GM23248 (cell line): ENCODE data around the gene KLHL3. TPM values are rescaled to one million over a fixed set of nuclear protein-coding genes. Genes with fewer than 3 reads are reported as not detected.

ENCODE experiments used
- DNase-seq: peaks from one replicate; pipeline ENCODE4 v3.0.0-alpha.2; 2015
- H2AFZ ChIP-seq: fragments of 200-600 bp; sonication (generic); 2 replicates; pipeline ENCODE4 v1.6.1; 2016; ENCODE audit warnings: antibody characterized with exemption
- H3F3A ChIP-seq: fragments of 200-600 bp; sonication (generic); 2 replicates; pipeline ENCODE4 v1.6.1; 2016; ENCODE audit warnings: mild to moderate bottlenecking, antibody characterized with exemption, mixed run types; ENCODE audit not compliant: insufficient read depth
- H3K27ac ChIP-seq: fragments of 200-600 bp; sonication (generic); 2 replicates; pipeline ENCODE4 v1.5.1; 2016; ENCODE audit warnings: mild to moderate bottlenecking
- H3K27me3 ChIP-seq: fragments of 200-600 bp; sonication (generic); replicated peaks from 2 replicates; pipeline ENCODE4 v1.6.1; 2016; ENCODE audit warnings: mild to moderate bottlenecking; ENCODE audit not compliant: insufficient read depth
- H3K36me3 ChIP-seq: fragments of 200-600 bp; sonication (generic); 2 replicates; pipeline ENCODE4 v1.6.1; 2016; ENCODE audit warnings: low read depth, mild to moderate bottlenecking
- H3K4me1 ChIP-seq: fragments of 200-600 bp; sonication (generic); 2 replicates; pipeline ENCODE4 v1.6.1; 2016; ENCODE audit warnings: mild to moderate bottlenecking; ENCODE audit not compliant: insufficient read depth
- H3K4me2 ChIP-seq: fragments of 200-600 bp; sonication (generic); one replicate; pipeline ENCODE4 v1.6.1; 2016; ENCODE audit warnings: mild to moderate bottlenecking; ENCODE audit not compliant: unreplicated experiment
- H3K4me3 ChIP-seq: fragments of 200-600 bp; sonication (generic); 2 replicates; pipeline ENCODE4 v1.5.1; 2016; ENCODE audit warnings: mild to moderate bottlenecking
- H3K79me2 ChIP-seq: fragments of 200-600 bp; sonication (generic); 2 replicates; pipeline ENCODE4 v1.6.1; 2016; ENCODE audit warnings: mild to moderate bottlenecking; ENCODE audit not compliant: insufficient read depth
- H3K9ac ChIP-seq: fragments of 200-600 bp; sonication (generic); 2 replicates; pipeline ENCODE4 v1.6.1; 2016; ENCODE audit warnings: mild to moderate bottlenecking
- H3K9me2 ChIP-seq: fragments of 200-600 bp; sonication (generic); 2 replicates; pipeline ENCODE4 v1.6.1; 2016; ENCODE audit warnings: mixed run types, mild to moderate bottlenecking, moderate library complexity; ENCODE audit not compliant: insufficient read depth
- H3K9me3 ChIP-seq: fragments of 200-600 bp; sonication (generic); one replicate; pipeline ENCODE4 v1.6.1; 2017; ENCODE audit warnings: low read depth
- H4K20me1 ChIP-seq: fragments of 200-600 bp; sonication (generic); 2 replicates; pipeline ENCODE4 v1.6.0; 2016; ENCODE audit not compliant: insufficient read depth
- EZH2 ChIP-seq: fragments of 200-600 bp; sonication (generic); IDR thresholded peaks from 2 replicates; pipeline ENCODE4 v1.6.1; 2018; ENCODE audit warnings: antibody characterized with exemption, mild to moderate bottlenecking; ENCODE audit not compliant: insufficient read depth, poor library complexity, severe bottlenecking
- EZH2phosphoT487 ChIP-seq: fragments of 200-600 bp; sonication (generic); IDR thresholded peaks from 2 replicates; pipeline ENCODE4 v1.6.1; 2018; ENCODE audit warnings: antibody characterized with exemption, moderate library complexity, mild to moderate bottlenecking, low read depth; ENCODE audit not compliant: insufficient read depth
- WGBS, 2 experiments: methylation state at CpG; one replicate each; pipeline ENCODE4 v1.1.6; 2015 to 2017; ENCODE audit warnings: low lambda C conversion rate in 2 of 2, low coverage in 1 of 2; ENCODE audit errors: missing lambda C conversion rate in 2 of 2; 5-methylcytosine and 5-hydroxymethylcytosine counted together
- in situ Hi-C: fragments of 300-500 bp; cut with MboI; formaldehyde crosslinking; loops from 2 replicates; pipeline ENCODE4 v1.15.0; 2020
- polyA plus RNA-seq: library from polyadenylated mRNA; unstranded; fragments of >200 nt; fragmentation: Nextera tagmentation; extraction: Ambion mirVana; gene quantifications from 2 replicates; pipeline ENCODE4 v1.2.1, GENCODE V29; 2016
- total RNA-seq: library from RNA; depleted of rRNA; stranded (reverse); fragments of >200 nt; shearing (Covaris generic); gene quantifications from 2 replicates; pipeline ENCODE4 v1.2.3, GENCODE V29; 2014

KLHL3 gene
- total and polyA plus RNA-seq, 2 experiments from 2014 or later = 1.1 to 1.3 TPM

- H3K4me1 ChIP-seq = peaks cover 17% of the 10 kb centered on the region
- peaks cover 59% of the 10 kb centered on the region for H3K79me2 ChIP-seq
- no peaks in the 10 kb centered on the region for H3K9me2 ChIP-seq
- H3K9ac ChIP-seq = peak overlapping the region; percentile 98
- peak overlapping the region; percentile 83 for H3K4me3 ChIP-seq
- no peak for TF ChIP-seq EZH2phosphoT487
- TF ChIP-seq EZH2 = no peak
- H3K27ac ChIP-seq = peak overlapping the region; percentile 97
- in situ Hi-C loops = no loop called here
- no peaks in the 10 kb centered on the region for H3K9me3 ChIP-seq
- peaks cover 20% of the 10 kb centered on the region for H3F3A ChIP-seq
- peak overlapping the region; percentile 100 for H3K4me2 ChIP-seq
- no peaks in the 10 kb centered on the region for H3K27me3 ChIP-seq
- WGBS, 2 experiments = 0 to 2% methylated on average over 47 to 56 of the region's 63 CpGs
- DNase-seq = peak; percentile 64
- no peaks in the 10 kb centered on the region for H3K36me3 ChIP-seq
- 0 out of 2 replicates have a peak overlapping the region, but pooled peaks have one; percentile 16 for H2AFZ ChIP-seq
- peaks cover 12% of the 10 kb centered on the region; the same call in 1 of the 2 replicates for H4K20me1 ChIP-seq
Observed at GRCh38 chr5:137752905-137753690, 17.2 kb upstream of the KLHL3 start.

- TF ChIP-seq EZH2 (no peak), EZH2phosphoT487 (no peak)
- Histone ChIP-seq H3F3A (peaks cover 21% of the 10 kb centered on the region), H3K4me2 (peak overlapping the region; percentile 100), H3K36me3 (no peaks in the 10 kb centered on the region), H3K4me3 (peak overlapping the region; percentile 83), H3K27ac (peak overlapping the region; percentile 97), H3K79me2 (peaks cover 59% of the 10 kb centered on the region), H3K9me2 (no peaks in the 10 kb centered on the region), H2AFZ (0 out of 2 replicates have a peak overlapping the region, but pooled peaks have one; percentile 37), H3K27me3 (no peaks in the 10 kb centered on the region), H4K20me1 (peaks cover 12% of the 10 kb centered on the region; the same call in 1 of the 2 replicates), H3K9ac (peak overlapping the region; percentile 98), H3K4me1 (peaks cover 17% of the 10 kb centered on the region), H3K9me3 (no peaks in the 10 kb centered on the region)
- in situ Hi-C loops = no loop called here
- DNase-seq = peak; percentile 87
- WGBS, 2 experiments = 0 to 1% methylated on average over 7 of the region's 7 CpGs
Observed at GRCh38 chr5:137751869-137752491, 16.1 kb upstream of the KLHL3 start.

DNA sequence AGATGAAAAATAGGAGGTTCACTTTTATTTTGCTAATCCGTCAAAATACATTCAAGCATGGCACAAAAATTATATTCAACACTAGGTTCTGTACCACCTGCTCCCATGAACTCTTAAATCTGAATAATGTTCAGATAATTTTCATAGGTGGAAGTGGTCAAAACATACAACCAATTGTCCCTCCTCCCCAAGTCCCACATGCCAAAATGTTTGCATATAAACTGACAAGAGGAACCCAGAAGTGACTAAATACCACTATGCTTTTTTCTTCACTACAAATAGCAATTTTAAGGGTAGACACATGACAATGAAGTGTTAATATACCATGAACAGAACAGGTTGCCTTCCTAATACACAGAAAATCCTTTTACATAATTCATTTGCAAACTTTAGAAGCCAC lies 14.5 kb upstream of the KLHL3 start:
- H3K4me3 ChIP-seq = peak overlapping the region; percentile 83

GRCh38 chr5:137747848-137748247 lies 12.0 kb upstream of the KLHL3 start:
- in situ Hi-C loops = loop anchor here (25.0 kb wide), 2 partner anchors 111 to 411 kb away; no protein-coding TSS in a partner anchor
- WGBS, 2 experiments = 98 to 100% methylated on average over 2 of the region's 2 CpGs
- H4K20me1 ChIP-seq = peaks cover 12% of the 10 kb centered on the region; the same call in 1 of the 2 replicates

More for the DNA sequence above, 14.5 kb upstream of the KLHL3 start:
- peaks cover 17% of the 10 kb centered on the region for H3K4me1 ChIP-seq
- no peak for DNase-seq
- in situ Hi-C loops = no loop called here
- no peaks in the 10 kb centered on the region for H3K9me3 ChIP-seq
- 89 to 93% methylated on average over 1 of the region's 1 CpG for WGBS, 2 experiments
- no peaks in the 10 kb centered on the region for H3K9me2 ChIP-seq
- H3K9ac ChIP-seq = 0 out of 2 replicates have a peak overlapping the region, but pooled peaks have one; percentile 98
- H3K27ac ChIP-seq = no peak overlapping the region
- H3K27me3 ChIP-seq = no peaks in the 10 kb centered on the region
- peaks cover 59% of the 10 kb centered on the region for H3K79me2 ChIP-seq
- peaks cover 25% of the 10 kb centered on the region for H3F3A ChIP-seq
- peak overlapping the region; percentile 100 for H3K4me2 ChIP-seq
- no peaks in the 10 kb centered on the region for H3K36me3 ChIP-seq
- H4K20me1 ChIP-seq = peaks cover 12% of the 10 kb centered on the region; the same call in 1 of the 2 replicates
- TF ChIP-seq EZH2phosphoT487 (no peak), EZH2 (no peak)
- H2AFZ ChIP-seq = no peak overlapping the region

More at GRCh38 chr5:137747848-137748247, 12.0 kb upstream of the KLHL3 start:
- DNase-seq = no peak
- no peak overlapping the region for H2AFZ ChIP-seq
- no peak overlapping the region for H3K4me3 ChIP-seq
- no peak overlapping the region for H3K9ac ChIP-seq
- no peaks in the 10 kb centered on the region for H3K9me2 ChIP-seq
- peaks cover 46% of the 10 kb centered on the region for H3K79me2 ChIP-seq
- no peak overlapping the region for H3K27ac ChIP-seq
- H3K9me3 ChIP-seq = no peaks in the 10 kb centered on the region
- H3F3A ChIP-seq = peaks cover 25% of the 10 kb centered on the region
- TF ChIP-seq EZH2phosphoT487 = no peak
- H3K27me3 ChIP-seq = no peaks in the 10 kb centered on the region
- H3K4me2 ChIP-seq = no peak overlapping the region
- H3K36me3 ChIP-seq = no peaks in the 10 kb centered on the region
- H3K4me1 ChIP-seq = peaks cover 17% of the 10 kb centered on the region
